Activated CD4-positive, alpha-beta T cell treated with anti-CD3 and anti-CD28 coated beads, Interleukin-2, amount 10 ng/mL, durations not matched to agents 7 days and 5 days (primary cell): ENCODE data around the gene DCLK2. TPM values are rescaled to one million over a fixed set of nuclear protein-coding genes. Genes with fewer than 3 reads are reported as not detected.

Experiments
- CTCF ChIA-PET: fragments of 350-600 bp; sonication (Branson Sonifier 250); formaldehyde crosslinking; loops from one replicate; lab custom pipeline; 2021; ENCODE audit warnings: antibody characterized with exemption; lab: Charles Lee
- POLR2A ChIA-PET: fragments of 350-600 bp; sonication (Branson Sonifier 250); formaldehyde crosslinking; loops from one replicate; lab custom pipeline; 2021; ENCODE audit warnings: antibody characterized with exemption; lab: Charles Lee
- DNase-seq: peaks from one replicate; pipeline ENCODE4 v3.0.0-alpha.2; 2020
- H3K27ac Mint-ChIP-seq: one replicate; pipeline ENCODE4 v1.8.0; 2021; ENCODE audit warnings: mild to moderate bottlenecking, moderate library complexity, mixed read lengths
- H3K27me3 Mint-ChIP-seq: one replicate; pipeline ENCODE4 v1.8.0; 2021; ENCODE audit warnings: mixed read lengths
- H3K36me3 Mint-ChIP-seq: one replicate; pipeline ENCODE4 v1.8.0; 2021; ENCODE audit warnings: low read depth, mixed read lengths
- H3K4me1 Mint-ChIP-seq: one replicate; pipeline ENCODE4 v1.8.0; 2021; ENCODE audit warnings: mixed read lengths
- H3K4me3 Mint-ChIP-seq: one replicate; pipeline ENCODE4 v1.8.0; 2021; ENCODE audit warnings: mild to moderate bottlenecking, moderate library complexity, mixed read lengths
- H3K9me3 Mint-ChIP-seq: one replicate; pipeline ENCODE4 v1.8.0; 2021; ENCODE audit warnings: mixed read lengths
- total RNA-seq, 2 experiments: library from RNA; stranded (reverse); gene quantifications; one replicate each; pipeline ENCODE4 v1.2.3, GENCODE V29; 2021

The DCLK2 gene
- total RNA-seq, 2 experiments from 2014 or later, result not detected

GRCh38 chr4:150259861-150260567, 181.8 kb downstream of the DCLK2 start:
- ChIA-PET POLR2A (no interaction called here), CTCF (interaction anchor here (0.6 kb wide), 1 partner anchor 1336 kb away, joined by 6 read pairs; no protein-coding TSS in a partner anchor)
- peaks cover 12% of the 10 kb centered on the region for H3K36me3 Mint-ChIP-seq
- DNase-seq, result no peak
- no peak overlapping the region for H3K4me3 Mint-ChIP-seq
- no peaks in the 10 kb centered on the region for H3K27me3 Mint-ChIP-seq
- no peaks in the 10 kb centered on the region for H3K9me3 Mint-ChIP-seq
- H3K4me1 Mint-ChIP-seq, result no peaks in the 10 kb centered on the region
- H3K27ac Mint-ChIP-seq, result no peak overlapping the region

- POLR2A ChIA-PET, result no interaction called here
- CTCF ChIA-PET, result no interaction called here
Measured at GRCh38 chr4:150261571-150261970, 183.3 kb downstream of the DCLK2 start.

GRCh38 chr4:150262611-150263010, 184.4 kb downstream of the DCLK2 start:
- CTCF ChIA-PET, result no interaction called here
- no peaks in the 10 kb centered on the region for H3K4me1 Mint-ChIP-seq
- H3K27me3 Mint-ChIP-seq, result no peaks in the 10 kb centered on the region
- no peak overlapping the region for H3K4me3 Mint-ChIP-seq
- no peaks in the 10 kb centered on the region for H3K9me3 Mint-ChIP-seq
- DNase-seq, result no peak
- H3K36me3 Mint-ChIP-seq, result peaks cover 15% of the 10 kb centered on the region
- H3K27ac Mint-ChIP-seq, result no peak overlapping the region
- POLR2A ChIA-PET, result no interaction called here

More at GRCh38 chr4:150261571-150261970, 183.3 kb downstream of the DCLK2 start:
- Mint-ChIP-seq H3K9me3 (no peaks in the 10 kb centered on the region), H3K27me3 (no peaks in the 10 kb centered on the region), H3K36me3 (peaks cover 13% of the 10 kb centered on the region), H3K4me1 (no peaks in the 10 kb centered on the region), H3K4me3 (no peak overlapping the region), H3K27ac (no peak overlapping the region)
- DNase-seq, result no peak

- POLR2A ChIA-PET, result no interaction called here
- Mint-ChIP-seq H3K36me3 (peaks cover 18% of the 10 kb centered on the region), H3K9me3 (no peaks in the 10 kb centered on the region), H3K27ac (no peak overlapping the region), H3K4me3 (no peak overlapping the region), H3K27me3 (no peaks in the 10 kb centered on the region), H3K4me1 (no peaks in the 10 kb centered on the region)
- CTCF ChIA-PET, result interaction anchor here (1.0 kb wide), 1 partner anchor 16 kb away, joined by 3 read pairs; no protein-coding TSS in a partner anchor
- no peak for DNase-seq
Measured at GRCh38 chr4:150264595-150265161, 186.4 kb downstream of the DCLK2 start.

- H3K27ac Mint-ChIP-seq, result no peak overlapping the region
- ChIA-PET CTCF (interaction anchor here (1.3 kb wide), 1 partner anchor 23 kb away, joined by 3 read pairs; no protein-coding TSS in a partner anchor), POLR2A (no interaction called here)
- no peaks in the 10 kb centered on the region for H3K27me3 Mint-ChIP-seq
- H3K9me3 Mint-ChIP-seq, result no peaks in the 10 kb centered on the region
- DNase-seq, result no peak
- no peaks in the 10 kb centered on the region for H3K4me1 Mint-ChIP-seq
- H3K36me3 Mint-ChIP-seq, result peaks cover 26% of the 10 kb centered on the region
- no peak overlapping the region for H3K4me3 Mint-ChIP-seq
Measured at GRCh38 chr4:150265806-150266205, 187.6 kb downstream of the DCLK2 start.

- POLR2A ChIA-PET, result no interaction called here
- CTCF ChIA-PET, result no interaction called here
Measured at GRCh38 chr4:150268444-150268843, 190.2 kb downstream of the DCLK2 start.

GRCh38 chr4:150278206-150278605, 200.0 kb downstream of the DCLK2 start:
- H3K4me1 Mint-ChIP-seq, result no peaks in the 10 kb centered on the region
- ChIA-PET POLR2A (no interaction called here), CTCF (no interaction called here)
- peaks cover 39% of the 10 kb centered on the region for H3K36me3 Mint-ChIP-seq
- no peaks in the 10 kb centered on the region for H3K27me3 Mint-ChIP-seq
- no peak overlapping the region for H3K4me3 Mint-ChIP-seq
- no peak for DNase-seq
- no peak overlapping the region for H3K27ac Mint-ChIP-seq
- no peaks in the 10 kb centered on the region for H3K9me3 Mint-ChIP-seq

More at GRCh38 chr4:150268444-150268843, 190.2 kb downstream of the DCLK2 start:
- Mint-ChIP-seq H3K27ac (no peak overlapping the region), H3K27me3 (no peaks in the 10 kb centered on the region), H3K9me3 (no peaks in the 10 kb centered on the region), H3K4me1 (no peaks in the 10 kb centered on the region), H3K4me3 (no peak overlapping the region), H3K36me3 (peaks cover 29% of the 10 kb centered on the region)
- no peak for DNase-seq

GRCh38 chr4:150280081-150280895, 202.0 kb downstream of the DCLK2 start:
- no peak for DNase-seq
- POLR2A ChIA-PET, result interaction anchor here (0.7 kb wide), 1 partner anchor 363 kb away, joined by 3 read pairs; no protein-coding TSS in a partner anchor
- Mint-ChIP-seq H3K9me3 (no peaks in the 10 kb centered on the region), H3K4me1 (no peaks in the 10 kb centered on the region), H3K27ac (no peak overlapping the region), H3K4me3 (no peak overlapping the region), H3K36me3 (peaks cover 25% of the 10 kb centered on the region), H3K27me3 (no peaks in the 10 kb centered on the region)
- CTCF ChIA-PET, result interaction anchor here (0.6 to 0.9 kb wide), 2 partner anchors 15 to 298 kb away, joined by 3 read pairs; no protein-coding TSS in a partner anchor

- ChIA-PET POLR2A (no interaction called here), CTCF (interaction anchor here (0.9 kb wide), 1 partner anchor 16 kb away, joined by 3 read pairs; no protein-coding TSS in a partner anchor)
- Mint-ChIP-seq H3K27ac (no peak overlapping the region), H3K36me3 (peaks cover 25% of the 10 kb centered on the region), H3K27me3 (no peaks in the 10 kb centered on the region), H3K9me3 (no peaks in the 10 kb centered on the region), H3K4me3 (no peak overlapping the region), H3K4me1 (no peaks in the 10 kb centered on the region)
- no peak for DNase-seq
Measured at GRCh38 chr4:150280975-150281374, 202.7 kb downstream of the DCLK2 start.

- CTCF ChIA-PET, result no interaction called here
- no peaks in the 10 kb centered on the region for H3K4me1 Mint-ChIP-seq
- H3K9me3 Mint-ChIP-seq, result no peaks in the 10 kb centered on the region
- POLR2A ChIA-PET, result no interaction called here
- peaks cover 15% of the 10 kb centered on the region for H3K36me3 Mint-ChIP-seq
- H3K27me3 Mint-ChIP-seq, result no peaks in the 10 kb centered on the region
- no peak overlapping the region for H3K4me3 Mint-ChIP-seq
- no peak for DNase-seq
- no peak overlapping the region for H3K27ac Mint-ChIP-seq
Measured at GRCh38 chr4:150283689-150284088, 205.4 kb downstream of the DCLK2 start.

GRCh38 chr4:150286656-150287055, 208.4 kb downstream of the DCLK2 start:
- ChIA-PET POLR2A (no interaction called here), CTCF (no interaction called here)
- H3K4me1 Mint-ChIP-seq, result peaks cover 2% of the 10 kb centered on the region
- H3K36me3 Mint-ChIP-seq, result peaks cover 9% of the 10 kb centered on the region
- no peak overlapping the region for H3K27ac Mint-ChIP-seq
- no peaks in the 10 kb centered on the region for H3K27me3 Mint-ChIP-seq
- no peak for DNase-seq
- H3K4me3 Mint-ChIP-seq, result no peak overlapping the region
- no peaks in the 10 kb centered on the region for H3K9me3 Mint-ChIP-seq

GRCh38 chr4:150289198-150289597, 211.0 kb downstream of the DCLK2 start:
- ChIA-PET POLR2A (interaction anchor here (0.7 kb wide), 1 partner anchor 10 kb away, joined by 3 read pairs; no protein-coding TSS in a partner anchor), CTCF (no interaction called here)
- Mint-ChIP-seq H3K9me3 (no peaks in the 10 kb centered on the region), H3K36me3 (no peaks in the 10 kb centered on the region), H3K27me3 (no peaks in the 10 kb centered on the region), H3K4me3 (no peak overlapping the region), H3K4me1 (peaks cover 2% of the 10 kb centered on the region), H3K27ac (no peak overlapping the region)
- no peak for DNase-seq
